ENCODE results near the gene TBC1D22A. TPM values are rescaled to one million over a fixed set of nuclear protein-coding genes. Genes with fewer than 3 reads are reported as not detected.

The TBC1D22A gene
- polyA plus RNA-seq, 1 of the 3 experiments (the other 2 are of a cell fraction): 16.5 TPM

- Histone ChIP-seq H2AFZ (ENCODE audit: low read depth) (no peak overlapping the region), H3F3A (replicated peaks; ENCODE audit: insufficient read depth) (peaks cover 10% of the 10 kb centered on the region), H3K4me3 (ENCODE audit: low read depth in 2 of 2, low read length in 1 of 2) (no peak overlapping the region), H3K9me2 (no peaks in the 10 kb centered on the region), H3K36me3 (replicated peaks in 1 of 2; ENCODE audit: control insufficient read depth in 1 of 2, insufficient read depth in 2 of 2, low read length in 1 of 2) (peaks cover 0 to 3% of the 10 kb centered on the region in 2 experiments), H3K9me3 (no peaks in the 10 kb centered on the region), H3K79me2 (ENCODE audit: insufficient read depth) (peaks cover 4% of the 10 kb centered on the region; the same call in 1 of the 2 replicates), H4K20me1 (ENCODE audit: insufficient read depth) (no peaks in the 10 kb centered on the region; the same call in 1 of the 2 replicates), H3K27ac (ENCODE audit: low read depth in 2 of 2, low read length in 1 of 2) (no peak overlapping the region), H3K27me3 (ENCODE audit: insufficient read depth) (no peaks in the 10 kb centered on the region), H3K4me2 (no peak overlapping the region), H3K9ac (no peak overlapping the region), H3K4me1 (ENCODE audit: control insufficient read depth in 1 of 2, insufficient read depth in 2 of 2, low read depth in 1 of 2, low read length in 1 of 2) (no peaks in the 10 kb centered on the region)
- no peak for TF ChIP-seq GATA2 (CRISPR knock-in tag; IDR thresholded peaks at IDR 0.05)
- no peak for TF ChIP-seq USF1 (IDR thresholded peaks at IDR 0.05; ENCODE audit: borderline replicate concordance, low read depth)
- TF ChIP-seq PBX3 (IDR thresholded peaks at IDR 0.05): no peak
- no peak for TF ChIP-seq SMC3 (IDR thresholded peaks at IDR 0.05; ENCODE audit: low read depth, low read length)
- TF ChIP-seq JUND (IDR thresholded peaks at IDR 0.05): no peak
- TF ChIP-seq SIN3A (IDR thresholded peaks at IDR 0.05; ENCODE audit: borderline replicate concordance, low read depth, low read length): no peak
- no peak for TF ChIP-seq FOXM1 (IDR thresholded peaks at IDR 0.05; ENCODE audit: low read depth)
- TF ChIP-seq TEAD4 (IDR thresholded peaks at IDR 0.05; ENCODE audit: borderline replicate concordance, insufficient read depth): no peak
- no peak for TF ChIP-seq RXRA (IDR thresholded peaks at IDR 0.05; ENCODE audit: borderline replicate concordance, low read depth)
- TF ChIP-seq REST (IDR thresholded peaks at IDR 0.05; ENCODE audit: low read depth, low read length): no peak
- TF ChIP-seq, protein P1, sequence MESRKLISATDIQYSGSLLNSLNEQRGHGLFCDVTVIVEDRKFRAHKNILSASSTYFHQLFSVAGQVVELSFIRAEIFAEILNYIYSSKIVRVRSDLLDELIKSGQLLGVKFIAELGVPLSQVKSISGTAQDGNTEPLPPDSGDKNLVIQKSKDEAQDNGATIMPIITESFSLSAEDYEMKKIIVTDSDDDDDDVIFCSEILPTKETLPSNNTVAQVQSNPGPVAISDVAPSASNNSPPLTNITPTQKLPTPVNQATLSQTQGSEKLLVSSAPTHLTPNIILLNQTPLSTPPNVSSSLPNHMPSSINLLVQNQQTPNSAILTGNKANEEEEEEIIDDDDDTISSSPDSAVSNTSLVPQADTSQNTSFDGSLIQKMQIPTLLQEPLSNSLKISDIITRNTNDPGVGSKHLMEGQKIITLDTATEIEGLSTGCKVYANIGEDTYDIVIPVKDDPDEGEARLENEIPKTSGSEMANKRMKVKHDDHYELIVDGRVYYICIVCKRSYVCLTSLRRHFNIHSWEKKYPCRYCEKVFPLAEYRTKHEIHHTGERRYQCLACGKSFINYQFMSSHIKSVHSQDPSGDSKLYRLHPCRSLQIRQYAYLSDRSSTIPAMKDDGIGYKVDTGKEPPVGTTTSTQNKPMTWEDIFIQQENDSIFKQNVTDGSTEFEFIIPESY (IDR thresholded peaks at IDR 0.05; ENCODE audit: borderline replicate concordance, low read depth): no peak
- TF ChIP-seq TCF12 (IDR thresholded peaks at IDR 0.05): no peak
- TF ChIP-seq EZH2phosphoT487 (IDR thresholded peaks at IDR 0.05; ENCODE audit: borderline replicate concordance, low read depth): no peak
- TF ChIP-seq, protein P2, sequence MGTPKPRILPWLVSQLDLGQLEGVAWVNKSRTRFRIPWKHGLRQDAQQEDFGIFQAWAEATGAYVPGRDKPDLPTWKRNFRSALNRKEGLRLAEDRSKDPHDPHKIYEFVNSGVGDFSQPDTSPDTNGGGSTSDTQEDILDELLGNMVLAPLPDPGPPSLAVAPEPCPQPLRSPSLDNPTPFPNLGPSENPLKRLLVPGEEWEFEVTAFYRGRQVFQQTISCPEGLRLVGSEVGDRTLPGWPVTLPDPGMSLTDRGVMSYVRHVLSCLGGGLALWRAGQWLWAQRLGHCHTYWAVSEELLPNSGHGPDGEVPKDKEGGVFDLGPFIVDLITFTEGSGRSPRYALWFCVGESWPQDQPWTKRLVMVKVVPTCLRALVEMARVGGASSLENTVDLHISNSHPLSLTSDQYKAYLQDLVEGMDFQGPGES (IDR thresholded peaks at IDR 0.05; ENCODE audit: low read depth, low read length): no peak
- TF ChIP-seq, protein P3, sequence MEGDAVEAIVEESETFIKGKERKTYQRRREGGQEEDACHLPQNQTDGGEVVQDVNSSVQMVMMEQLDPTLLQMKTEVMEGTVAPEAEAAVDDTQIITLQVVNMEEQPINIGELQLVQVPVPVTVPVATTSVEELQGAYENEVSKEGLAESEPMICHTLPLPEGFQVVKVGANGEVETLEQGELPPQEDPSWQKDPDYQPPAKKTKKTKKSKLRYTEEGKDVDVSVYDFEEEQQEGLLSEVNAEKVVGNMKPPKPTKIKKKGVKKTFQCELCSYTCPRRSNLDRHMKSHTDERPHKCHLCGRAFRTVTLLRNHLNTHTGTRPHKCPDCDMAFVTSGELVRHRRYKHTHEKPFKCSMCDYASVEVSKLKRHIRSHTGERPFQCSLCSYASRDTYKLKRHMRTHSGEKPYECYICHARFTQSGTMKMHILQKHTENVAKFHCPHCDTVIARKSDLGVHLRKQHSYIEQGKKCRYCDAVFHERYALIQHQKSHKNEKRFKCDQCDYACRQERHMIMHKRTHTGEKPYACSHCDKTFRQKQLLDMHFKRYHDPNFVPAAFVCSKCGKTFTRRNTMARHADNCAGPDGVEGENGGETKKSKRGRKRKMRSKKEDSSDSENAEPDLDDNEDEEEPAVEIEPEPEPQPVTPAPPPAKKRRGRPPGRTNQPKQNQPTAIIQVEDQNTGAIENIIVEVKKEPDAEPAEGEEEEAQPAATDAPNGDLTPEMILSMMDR (IDR thresholded peaks at IDR 0.05): no peak
- no peak for TF ChIP-seq EP300 (IDR thresholded peaks at IDR 0.05; ENCODE audit: borderline replicate concordance in 1 of 2, low read depth in 1 of 2, low read length in 1 of 2)
- TF ChIP-seq, protein P4, sequence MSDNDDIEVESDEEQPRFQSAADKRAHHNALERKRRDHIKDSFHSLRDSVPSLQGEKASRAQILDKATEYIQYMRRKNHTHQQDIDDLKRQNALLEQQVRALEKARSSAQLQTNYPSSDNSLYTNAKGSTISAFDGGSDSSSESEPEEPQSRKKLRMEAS (IDR thresholded peaks at IDR 0.05; ENCODE audit: low read depth): no peak
- no peak for TF ChIP-seq YY1 (IDR thresholded peaks at IDR 0.05; ENCODE audit: low read depth)
- no peak for TF ChIP-seq NRF1 (IDR thresholded peaks at IDR 0.05; ENCODE audit: low read depth, low read length)
- TF ChIP-seq MXI1 (IDR thresholded peaks at IDR 0.05; ENCODE audit: low read depth, low read length): no peak
- ChIA-PET CTCF (no interaction called here), POLR2A (no interaction called here)
- DNase-seq: no peak
- WGBS (ENCODE audit: low lambda C conversion rate): 96% methylated on average over 14 of the region's 16 CpGs
Measured at GRCh38 chr22:46861468-46862367, 99.3 kb downstream of the TBC1D22A start.
